IPS DF 4.7 (cell line): Measurements from ENCODE around the gene RIMS3.
"Not testable (repeated sequence)": the region's sequence is repeated elsewhere in the genome, so short reads cannot be mapped to it uniquely, and the experiment has no call there.

Source experiments
- DNase-seq: peaks from one replicate; pipeline ENCODE4 v3.0.0-alpha.2; 2013; ENCODE audit warnings: low spot score; ENCODE audit errors: extremely low read depth

Gene RIMS3

DNA sequence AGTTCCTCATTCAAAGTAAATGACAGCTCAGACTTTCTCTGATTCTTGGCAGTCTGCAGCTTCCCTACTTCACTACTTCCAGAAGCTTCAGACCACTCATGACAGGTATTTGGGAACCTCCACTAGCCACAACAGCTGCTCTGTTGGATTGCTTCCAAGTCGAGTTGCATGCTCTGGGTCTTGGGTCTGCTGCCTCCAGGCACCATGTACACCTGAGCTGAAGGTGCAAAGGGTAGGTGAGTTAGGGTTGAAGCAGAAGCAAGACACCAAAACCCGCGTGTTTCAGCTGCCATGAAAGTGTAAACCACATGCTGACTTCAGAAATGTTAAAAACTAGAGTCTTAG lies 71.3 kb downstream of the RIMS3 start:
- no peak for DNase-seq

DNA sequence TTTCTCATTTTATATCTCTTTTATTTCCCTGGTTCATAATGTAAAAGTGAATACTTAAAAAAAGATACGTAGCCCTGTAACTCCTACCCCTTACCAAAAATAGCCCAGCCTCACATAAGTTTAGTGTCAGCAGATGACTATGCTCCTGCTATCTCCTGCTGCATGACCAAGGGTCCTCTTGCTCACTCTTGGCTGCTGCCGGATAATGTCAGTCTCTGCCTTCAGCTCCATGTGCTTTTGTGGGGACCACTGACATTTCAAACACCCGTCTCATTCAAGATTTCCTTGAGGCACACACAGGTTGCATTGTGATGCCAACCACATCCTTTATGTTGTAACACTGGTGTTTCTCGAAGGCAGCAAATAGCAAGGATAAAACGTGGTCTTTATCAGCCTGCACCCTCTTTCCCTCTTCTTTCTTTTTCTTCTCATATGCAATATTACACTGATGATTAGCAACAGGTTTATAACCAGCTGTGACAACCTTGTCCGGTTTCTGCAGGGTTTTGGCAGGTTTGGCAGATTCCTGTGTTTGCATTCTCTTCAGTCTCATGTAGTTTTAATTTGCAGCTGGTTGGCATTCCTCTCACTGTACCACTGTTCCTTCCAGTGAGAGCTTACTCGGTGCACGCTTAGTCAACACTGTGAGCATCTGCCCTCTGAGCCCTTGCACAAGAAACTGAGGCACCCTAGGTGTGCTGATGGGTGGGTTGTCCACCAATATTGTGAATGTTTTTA lies 71.9 kb downstream of the RIMS3 start:
- no peak for DNase-seq

DNA sequence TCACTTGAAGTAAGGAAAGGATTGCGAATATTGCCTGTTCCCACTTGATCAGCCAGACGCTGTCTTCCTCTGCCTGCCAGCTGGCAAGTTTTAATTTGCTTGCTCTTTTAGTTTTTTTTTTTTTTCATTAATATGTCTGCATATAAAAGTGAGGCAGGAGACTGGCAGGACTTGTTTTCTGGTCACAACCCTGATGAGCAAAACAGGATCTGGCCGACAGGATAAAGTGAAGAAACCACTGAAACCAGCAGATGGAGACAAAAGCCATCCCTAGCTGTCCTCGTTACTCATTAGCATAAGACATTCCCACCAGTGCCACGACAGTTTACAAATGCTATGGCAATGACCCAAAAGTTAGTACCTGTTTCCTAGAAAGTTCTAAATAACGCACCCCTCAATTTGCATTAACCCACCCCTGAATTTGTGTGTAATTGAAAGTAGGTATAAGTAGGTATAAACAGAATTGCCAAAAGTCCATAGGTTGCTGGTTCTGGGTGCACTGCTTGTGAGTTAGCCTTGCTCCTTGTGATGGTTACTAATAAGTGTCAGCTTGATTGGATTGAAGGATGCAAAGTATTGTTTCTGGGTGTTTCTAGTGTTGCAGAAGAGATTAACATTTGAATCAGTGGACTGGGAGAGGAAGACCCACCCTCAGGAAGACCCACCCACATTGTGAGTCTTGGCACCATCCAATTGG lies 73.2 kb downstream of the RIMS3 start:
- DNase-seq = no peak

DNA sequence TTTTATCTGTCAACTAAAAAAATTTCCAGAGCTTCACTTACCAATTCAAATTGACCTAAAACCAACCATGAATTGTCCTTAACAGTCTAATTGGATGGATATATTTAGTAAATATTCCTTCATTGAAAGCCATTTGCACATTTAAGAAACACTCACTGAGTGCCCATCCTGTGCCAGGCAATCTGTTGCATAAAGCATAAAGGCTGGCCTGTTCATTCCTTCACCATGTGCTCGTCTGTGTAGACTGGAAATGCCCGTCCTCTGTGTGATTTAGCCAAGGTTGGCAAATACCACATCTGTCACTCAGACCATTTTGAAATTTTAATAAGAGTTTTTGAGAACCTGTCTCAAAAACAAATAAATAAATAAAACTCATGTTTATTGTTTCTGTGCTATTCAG lies 76.9 kb downstream of the RIMS3 start:
- DNase-seq = no peak

GRCh38 chr1:40583980-40584379 lies 81.5 kb downstream of the RIMS3 start:
- no peak for DNase-seq

- no peak for DNase-seq
These were observed 83.4 kb downstream of the RIMS3 start for GRCh38 chr1:40582116-40582515.

GRCh38 chr1:40575336-40575735 lies 90.1 kb downstream of the RIMS3 start:
- no peak for DNase-seq

GRCh38 chr1:40574805-40575204 lies 90.7 kb downstream of the RIMS3 start:
- not testable (repeated sequence) for DNase-seq
